ENCODE data around the gene FNBP1. TPM values are rescaled to one million over a fixed set of nuclear protein-coding genes. Genes with fewer than 3 reads are reported as not detected.

Gene FNBP1
- total and polyA plus RNA-seq, 2 of the 8 experiments (the other 6 are each of a cell fraction or from before 2014, with no cell fraction given) = 7.2 to 40.9 TPM

DNA sequence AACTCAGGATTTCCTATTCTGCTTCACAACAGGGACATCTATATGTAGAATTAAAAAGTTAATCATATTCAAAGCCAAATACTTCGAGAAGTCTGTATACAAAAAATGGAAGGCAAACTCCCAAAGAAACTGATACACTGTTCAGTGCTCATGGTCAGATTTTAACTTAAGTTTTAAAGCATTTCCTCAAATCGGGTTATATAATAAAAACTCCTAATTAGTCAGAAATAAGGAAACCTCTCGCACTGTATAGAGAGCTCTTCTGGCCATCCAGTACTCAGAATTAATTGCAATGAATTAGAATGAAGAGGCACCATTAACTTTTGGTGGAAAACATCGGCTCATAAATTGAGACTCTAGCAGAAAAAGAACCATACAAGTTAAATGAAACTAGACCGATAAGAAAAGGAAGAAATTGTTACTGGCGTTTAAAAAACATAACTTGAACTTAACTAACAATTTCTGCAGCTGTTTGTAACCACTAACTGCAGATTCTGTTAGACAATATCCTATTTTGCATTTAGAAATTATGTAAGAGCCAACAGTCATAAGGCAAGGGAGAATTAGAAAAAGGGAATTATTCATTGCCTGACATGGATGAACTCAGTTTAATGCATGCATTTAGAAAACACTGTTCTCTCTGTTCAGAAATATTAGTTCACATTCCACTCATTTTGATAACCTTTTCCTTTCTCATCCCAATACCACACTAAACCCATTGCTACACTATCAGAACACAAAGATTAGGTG is 96.6 kb downstream of the FNBP1 start:
- Histone ChIP-seq H3K4me2 (ENCODE audit: insufficient read depth in 1 of 2, low read depth in 2 of 2, low read length in 2 of 2) (no peak overlapping the region), H2BK20ac (ENCODE audit: low read length) (no peak overlapping the region), H2AK5ac (ENCODE audit: low read depth, low read length) (no peak overlapping the region), H3K9ac (replicated peaks in 1 of 4; ENCODE audit: extremely low read depth in 1 of 4, low read depth in 3 of 4, low read length in 3 of 4) (no peak overlapping the region), H3K4me3 (ENCODE audit: extremely low read depth in 1 of 4, insufficient read depth in 2 of 4, low read depth in 3 of 4, low read length in 4 of 4) (no peak overlapping the region), H3K23ac (ENCODE audit: insufficient read length) (no peak overlapping the region), H4K8ac (ENCODE audit: extremely low read depth, insufficient read depth, low read length) (no peak overlapping the region), H3K27ac (ENCODE audit: low read depth, low read length) (no peak overlapping the region), H3K18ac (ENCODE audit: extremely low read depth, low read length) (no peak overlapping the region), H3K4me1 (replicated peaks in 1 of 4; ENCODE audit: control insufficient read depth in 3 of 4, insufficient read depth in 4 of 4, low read length in 3 of 4) (no peaks in the 10 kb centered on the region), H3K9me3 (ENCODE audit: insufficient read depth in 2 of 2, low read depth in 1 of 2, low read length in 1 of 2) (peaks cover 4 to 7% of the 10 kb centered on the region in 2 experiments; a peak in 2 of 4 replicates), H3K79me1 (ENCODE audit: low read depth, low read length) (no peaks in the 10 kb centered on the region), H3K4ac (replicated peaks; ENCODE audit: insufficient read length, low read depth, low read length) (no peak overlapping the region), H3K27me3 (replicated peaks in 1 of 4; ENCODE audit: control insufficient read depth in 3 of 4, extremely low read depth in 1 of 4, insufficient read depth in 3 of 4, low read length in 3 of 4) (no peaks in the 10 kb centered on the region), H4K91ac (replicated peaks; ENCODE audit: insufficient read length, low read length) (no peak overlapping the region), H4K5ac (ENCODE audit: insufficient read length, low read depth, low read length) (no peak overlapping the region), H2BK12ac (ENCODE audit: low read depth, low read length) (no peak overlapping the region), H3K14ac (ENCODE audit: insufficient read length) (no peak overlapping the region), H2BK5ac (ENCODE audit: low read depth, low read length) (no peak overlapping the region), H3K56ac (replicated peaks; ENCODE audit: insufficient read length, low read depth, low read length) (no peak overlapping the region), H2BK15ac (ENCODE audit: low read length) (no peak overlapping the region), H3K79me2 (ENCODE audit: control insufficient read depth in 1 of 2, insufficient read depth in 2 of 2, low read length in 2 of 2) (no peaks in the 10 kb centered on the region), H3K36me3 (ENCODE audit: control insufficient read depth in 2 of 4, insufficient read depth in 4 of 4, low read length in 3 of 4) (peaks cover 0 to 2% (median 0%) of the 10 kb centered on the region in 4 experiments; a peak in 1 of 8 replicates), H2AFZ (ENCODE audit: low read length) (no peak overlapping the region), H3K23me2 (ENCODE audit: low read depth, low read length) (no peaks in the 10 kb centered on the region), H4K20me1 (replicated peaks in 1 of 2; ENCODE audit: control insufficient read depth in 1 of 2, insufficient read depth in 2 of 2, low read length in 2 of 2) (no peaks in the 10 kb centered on the region), H2BK120ac (replicated peaks; ENCODE audit: low read depth, low read length) (no peak overlapping the region)
- CTCF ChIA-PET (ENCODE audit: partially characterized antibody) = no interaction called here
- POLR2A ChIA-PET (ENCODE audit: partially characterized antibody) = interaction anchor here (0.7 to 1.2 kb wide), 3 partner anchors 16 to 114 kb away, joined by 3 read pairs; no protein-coding TSS in a partner anchor
- no peak for DNase-seq (ENCODE audit: low read depth in 1 of 2, low spot score in 2 of 2)
- no peak for FAIRE-seq
- 90% methylated on average over 6 of the region's 6 CpGs; no CpG with 5 or more reads in 1 of the 2 experiments for WGBS, 2 experiments (ENCODE audit: extremely low coverage in 1 of 2, insufficient coverage in 1 of 2, insufficient read length in 1 of 2, insufficient replicate concordance in 2 of 2, low coverage in 1 of 2, low lambda C conversion rate in 2 of 2, missing lambda C conversion rate in 1 of 2)
- TF ChIP-seq RXRA (IDR thresholded peaks at IDR 0.05; ENCODE audit: insufficient read depth, low read depth, low read length) (no peak), EZH2 (IDR thresholded peaks at IDR 0.05; ENCODE audit: low read depth, low read length, severe bottlenecking) (no peak), GABPA (IDR thresholded peaks at IDR 0.05; ENCODE audit: borderline replicate concordance, insufficient read depth, low read length) (no peak), SUZ12 (IDR thresholded peaks at IDR 0.05; ENCODE audit: low read length) (no peak), SIN3A (conservative IDR thresholded peaks at IDR 0.05 in 1 of 2, IDR thresholded peaks at IDR 0.05 in 1 of 2; ENCODE audit: low read depth in 1 of 2, low read length in 2 of 2) (no peak), MAFK (IDR thresholded peaks at IDR 0.05; ENCODE audit: low read depth, low read length) (no peak), SP1 (IDR thresholded peaks at IDR 0.05; ENCODE audit: low read depth, low read length) (no peak)
